CD14-positive monocyte (primary cell): ENCODE results near the gene ZGPAT. TPM values are rescaled to one million over a fixed set of nuclear protein-coding genes. Genes with fewer than 3 reads are reported as not detected.

ENCODE experiments used
- DNase-seq, 3 donors: peaks; one replicate each; pipeline ENCODE4 v3.0.0-alpha.2; 2011 to 2022
- H2AFZ ChIP-seq: 2 replicates; pipeline ENCODE4 v1.6.0; 2012; ENCODE audit warnings: mild to moderate bottlenecking, low read depth, low read length, inconsistent platforms; ENCODE audit not compliant: insufficient read depth, poor library complexity, severe bottlenecking
- H3K27ac ChIP-seq, 2 donors: 1 replicate in 1 of 2; 2 replicates in 1 of 2; pipeline ENCODE4 v1.5.1; 2012 to 2013; ENCODE audit warnings: low read length in 2 of 2, control low read depth in 1 of 2, inconsistent platforms in 1 of 2, low read depth in 1 of 2, mild to moderate bottlenecking in 1 of 2
- H3K27me3 ChIP-seq, 2 donors: one replicate each; pipeline versions ENCODE4 v1.6.0 to v1.6.1; 2011 to 2013; ENCODE audit warnings: low read length in 2 of 2; ENCODE audit not compliant: control insufficient read depth in 2 of 2, insufficient read depth in 2 of 2
- H3K36me3 ChIP-seq, 2 donors: replicated peaks in 1 of 2; 1 replicate in 1 of 2; 2 replicates in 1 of 2; pipeline versions ENCODE4 v1.5.1 to v1.6.1; 2012 to 2013; ENCODE audit warnings: low read length in 2 of 2, control low read depth in 1 of 2, inconsistent platforms in 1 of 2, mild to moderate bottlenecking in 1 of 2; ENCODE audit not compliant: insufficient read depth in 2 of 2, control insufficient read depth in 1 of 2
- H3K4me1 ChIP-seq, 2 donors: 1 replicate in 1 of 2; 2 replicates in 1 of 2; pipeline versions ENCODE4 v1.5.1 to v1.6.1; 2012 to 2013; ENCODE audit warnings: low read length in 2 of 2, control low read depth in 1 of 2, inconsistent platforms in 1 of 2, mild to moderate bottlenecking in 1 of 2, moderate library complexity in 1 of 2; ENCODE audit not compliant: insufficient read depth in 2 of 2, control insufficient read depth in 1 of 2
- H3K4me2 ChIP-seq: replicated peaks from 2 replicates; pipeline ENCODE3; 2012; ENCODE audit warnings: low read length, moderate library complexity, mild to moderate bottlenecking; ENCODE audit not compliant: poor library complexity, severe bottlenecking; ENCODE audit errors: extremely low read depth
- H3K4me3 ChIP-seq, 3 experiments: fragments of 200-600 bp in 1 of 3; sonication (generic) in 1 of 3; replicated peaks in 1 of 3; 1 replicate in 2 of 3; 2 replicates in 1 of 3; pipeline ENCODE4 v1.5.1; 2011 to 2013; ENCODE audit warnings: low read length in 3 of 3, mild to moderate bottlenecking in 3 of 3, control low read depth in 2 of 3, low read depth in 2 of 3, inconsistent platforms in 1 of 3, moderate library complexity in 1 of 3
- H3K79me2 ChIP-seq: 2 replicates; pipeline ENCODE4 v1.6.0; 2012; ENCODE audit warnings: mild to moderate bottlenecking, control low read depth, inconsistent platforms, low read length, moderate library complexity; ENCODE audit not compliant: insufficient read depth
- H3K9ac ChIP-seq: 2 replicates; pipeline ENCODE4 v1.6.0; 2017; ENCODE audit warnings: low read length, mild to moderate bottlenecking; ENCODE audit not compliant: insufficient read depth, poor library complexity, severe bottlenecking
- H3K9me3 ChIP-seq, 2 donors: replicated peaks in 1 of 2; 1 replicate in 1 of 2; 2 replicates in 1 of 2; pipeline versions ENCODE4 v1.5.1 to v1.6.1; 2012 to 2013; ENCODE audit warnings: low read length in 2 of 2, control low read depth in 1 of 2; ENCODE audit not compliant: control insufficient read depth in 1 of 2, insufficient read depth in 1 of 2
- H4K20me1 ChIP-seq: 2 replicates; pipeline ENCODE4 v1.6.0; 2012; ENCODE audit warnings: mild to moderate bottlenecking, low read length, control low read depth, moderate library complexity; ENCODE audit not compliant: insufficient read depth
- H3K27ac Mint-ChIP-seq, 7 donors: one replicate each; pipeline ENCODE4 v1.8.0; 2020; ENCODE audit warnings: mild to moderate bottlenecking in 7 of 7, mixed read lengths in 7 of 7, moderate library complexity in 6 of 7, inconsistent platforms in 2 of 7
- H3K27me3 Mint-ChIP-seq, 3 donors: one replicate each; pipeline ENCODE4 v1.8.0; 2021 to 2022; ENCODE audit warnings: low read depth in 3 of 3, mild to moderate bottlenecking in 3 of 3, mixed read lengths in 3 of 3, moderate library complexity in 3 of 3, inconsistent platforms in 1 of 3
- H3K36me3 Mint-ChIP-seq, 2 donors: one replicate each; pipeline ENCODE4 v1.8.0; 2020; ENCODE audit warnings: mixed read lengths in 2 of 2, inconsistent platforms in 1 of 2, mild to moderate bottlenecking in 1 of 2
- H3K4me1 Mint-ChIP-seq: one replicate; pipeline ENCODE4 v1.8.0; 2020; ENCODE audit warnings: mild to moderate bottlenecking, mixed read lengths
- H3K4me3 Mint-ChIP-seq, 2 donors: one replicate each; pipeline ENCODE4 v1.8.0; 2020; ENCODE audit warnings: mild to moderate bottlenecking in 2 of 2, mixed read lengths in 2 of 2, moderate library complexity in 1 of 2
- H3K9me3 Mint-ChIP-seq, 7 donors: one replicate each; pipeline ENCODE4 v1.8.0; 2020 to 2022; ENCODE audit warnings: mixed read lengths in 7 of 7, mild to moderate bottlenecking in 6 of 7, moderate library complexity in 6 of 7, inconsistent platforms in 2 of 7
- WGBS: methylation state at CpG from one replicate; pipeline ENCODE4 v1.1.5; 2013; ENCODE audit warnings: missing lambda C conversion rate; ENCODE audit not compliant: insufficient coverage; 5-methylcytosine and 5-hydroxymethylcytosine counted together
- intact Hi-C, 2 donors: fragments of 100-400 bp; cut with micrococcal nuclease; formaldehyde crosslinking; loops; one replicate each; pipeline versions ENCODE4 v1.15.0 to v1.15.1; 2023
- polyA plus RNA-seq, 3 donors: library from polyadenylated mRNA; depleted of rRNA in 1 of 3; unstranded in 2 of 3; stranded (reverse) in 1 of 3; fragments of 300-500 nt in 2 of 3; fragments of >200 nt in 1 of 3; fragmentation: Illumina TruSeq in 2 of 3; gene quantifications; 1 replicate in 2 of 3; 2 replicates in 1 of 3; pipeline ENCODE4 v1.2.3, GENCODE V29; 2012 to 2021
- TF ChIP-seq, protein P1 (sequence below): fragments of 200-600 bp; IDR thresholded peaks from one replicate; pipeline ENCODE4 v1.8.0; 2022; ENCODE audit warnings: antibody characterized with exemption, mild to moderate bottlenecking

ZGPAT gene
- polyA plus RNA-seq, 3 donors = 24.2 to 58.6 (median 28.3) TPM

DNA sequence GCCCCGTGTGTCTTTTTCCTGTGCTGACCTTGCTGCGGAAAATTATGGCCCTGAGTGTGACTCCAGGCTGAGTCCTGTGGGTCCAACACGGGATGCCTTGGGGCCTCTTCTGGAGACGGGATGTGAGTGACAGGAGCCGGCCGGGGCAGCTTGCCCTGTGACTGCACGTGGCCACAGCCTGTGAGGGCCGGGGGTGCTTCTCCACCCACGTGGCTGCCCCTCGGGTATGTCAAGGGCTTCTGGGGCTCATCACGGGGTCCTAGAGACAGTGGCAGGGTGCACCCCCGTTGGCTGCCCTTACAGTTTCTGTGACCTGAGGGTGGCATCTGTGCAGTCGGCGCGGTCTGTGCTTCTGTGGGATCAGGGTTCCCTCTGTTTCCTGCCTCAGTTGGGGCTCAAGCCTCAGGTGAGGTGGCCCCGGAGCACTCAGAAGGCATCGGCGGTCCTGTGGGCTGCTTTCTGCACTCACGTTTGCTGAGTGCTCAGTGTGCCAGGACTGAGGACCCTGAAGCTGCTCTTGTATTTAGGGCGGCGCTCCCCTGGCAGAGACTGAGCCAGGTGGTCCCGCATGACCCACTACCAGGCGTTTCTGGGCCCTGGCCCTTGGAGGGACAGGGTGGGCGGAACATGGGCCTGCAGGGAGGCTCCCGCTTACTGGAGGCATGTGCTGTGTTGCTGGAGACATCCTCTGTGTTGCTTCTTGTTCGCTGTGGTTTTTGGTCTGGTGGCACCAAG is 44.3 kb upstream of the ZGPAT start:
- Mint-ChIP-seq H3K4me1 (peaks cover 15% of the 10 kb centered on the region), H3K4me3 (no peak overlapping the region), H3K9me3 (peaks cover 0 to 1% (median 0%) of the 10 kb centered on the region in 7 donors), H3K27me3 (peaks cover 0 to 3% (median 0%) of the 10 kb centered on the region in 3 donors), H3K27ac (peak overlapping the region in 1 of 7 donors; percentile 25), H3K36me3 (peaks cover 64 to 77% of the 10 kb centered on the region in 2 donors)
- H3K79me2 ChIP-seq = peaks cover 9% of the 10 kb centered on the region
- H3K4me1 ChIP-seq = peaks cover 10 to 11% of the 10 kb centered on the region in 2 donors
- no peak for DNase-seq
- no peak overlapping the region for H3K27ac ChIP-seq
- H3K9ac ChIP-seq = no peak overlapping the region
- H3K4me2 ChIP-seq = no peak overlapping the region
- no peaks in the 10 kb centered on the region for H3K27me3 ChIP-seq
- TF ChIP-seq, protein P1, sequence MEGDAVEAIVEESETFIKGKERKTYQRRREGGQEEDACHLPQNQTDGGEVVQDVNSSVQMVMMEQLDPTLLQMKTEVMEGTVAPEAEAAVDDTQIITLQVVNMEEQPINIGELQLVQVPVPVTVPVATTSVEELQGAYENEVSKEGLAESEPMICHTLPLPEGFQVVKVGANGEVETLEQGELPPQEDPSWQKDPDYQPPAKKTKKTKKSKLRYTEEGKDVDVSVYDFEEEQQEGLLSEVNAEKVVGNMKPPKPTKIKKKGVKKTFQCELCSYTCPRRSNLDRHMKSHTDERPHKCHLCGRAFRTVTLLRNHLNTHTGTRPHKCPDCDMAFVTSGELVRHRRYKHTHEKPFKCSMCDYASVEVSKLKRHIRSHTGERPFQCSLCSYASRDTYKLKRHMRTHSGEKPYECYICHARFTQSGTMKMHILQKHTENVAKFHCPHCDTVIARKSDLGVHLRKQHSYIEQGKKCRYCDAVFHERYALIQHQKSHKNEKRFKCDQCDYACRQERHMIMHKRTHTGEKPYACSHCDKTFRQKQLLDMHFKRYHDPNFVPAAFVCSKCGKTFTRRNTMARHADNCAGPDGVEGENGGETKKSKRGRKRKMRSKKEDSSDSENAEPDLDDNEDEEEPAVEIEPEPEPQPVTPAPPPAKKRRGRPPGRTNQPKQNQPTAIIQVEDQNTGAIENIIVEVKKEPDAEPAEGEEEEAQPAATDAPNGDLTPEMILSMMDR = no peak
- intact Hi-C loops = no loop called here
- H3K4me3 ChIP-seq = no peak overlapping the region
- no peaks in the 10 kb centered on the region for H3K9me3 ChIP-seq
- H4K20me1 ChIP-seq = no peaks in the 10 kb centered on the region
- no peak overlapping the region for H2AFZ ChIP-seq
- 96% methylated on average over 26 of the region's 26 CpGs for WGBS
- peaks cover 58 to 82% of the 10 kb centered on the region in 2 donors for H3K36me3 ChIP-seq

DNA sequence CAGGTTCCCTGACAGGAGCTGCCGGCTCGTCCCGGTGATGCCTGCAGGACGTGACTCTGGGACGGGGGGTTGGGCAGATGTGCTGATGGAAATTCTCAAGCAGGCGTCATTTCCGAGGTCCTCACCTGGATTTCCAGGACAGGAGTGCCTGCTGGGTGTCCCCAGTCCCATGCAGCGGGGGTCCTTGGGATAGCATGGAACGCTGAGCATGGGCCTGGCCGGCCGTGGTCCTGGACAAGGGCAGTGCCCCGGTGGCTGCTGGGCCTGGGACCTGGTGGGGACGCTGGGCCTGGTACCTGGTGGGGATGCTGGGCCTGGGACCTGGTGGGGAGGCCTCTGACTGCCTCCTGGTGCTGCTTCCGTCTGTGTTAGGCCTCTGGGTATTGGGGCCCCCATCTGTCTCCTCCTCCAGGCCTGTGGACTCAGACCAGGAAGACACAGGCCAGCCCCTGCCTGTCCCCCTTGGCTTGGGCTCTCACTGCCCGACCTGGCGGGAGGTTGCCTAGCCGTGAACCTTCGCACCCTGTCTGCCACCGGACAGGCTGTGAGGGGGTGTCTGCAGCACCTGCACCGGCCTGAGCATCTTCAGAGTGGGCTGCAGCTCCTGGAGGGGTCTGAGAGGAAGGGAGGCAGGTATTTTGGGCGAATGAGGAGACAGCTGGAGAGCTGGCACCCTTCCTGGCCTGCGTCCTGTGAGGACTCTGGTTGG is 43.5 kb upstream of the ZGPAT start:
- DNase-seq = no peak
- peaks cover 72 to 85% of the 10 kb centered on the region in 2 donors for H3K36me3 Mint-ChIP-seq
- peaks cover 7% of the 10 kb centered on the region for H3K4me1 Mint-ChIP-seq
- Histone ChIP-seq H3K27ac (no peak overlapping the region), H3K4me1 (peaks cover 3 to 4% of the 10 kb centered on the region in 2 donors), H3K9me3 (no peaks in the 10 kb centered on the region), H3K4me2 (no peak overlapping the region), H3K4me3 (no peak overlapping the region), H2AFZ (no peak overlapping the region), H3K79me2 (peaks cover 6% of the 10 kb centered on the region), H4K20me1 (no peaks in the 10 kb centered on the region), H3K27me3 (no peaks in the 10 kb centered on the region), H3K9ac (no peak overlapping the region), H3K36me3 (peaks cover 62 to 88% of the 10 kb centered on the region in 2 donors)
- TF ChIP-seq, protein P1 = no peak
- WGBS = 96% methylated on average over 22 of the region's 22 CpGs
- intact Hi-C loops = no loop called here
- peaks cover 0 to 1% (median 0%) of the 10 kb centered on the region in 7 donors for H3K9me3 Mint-ChIP-seq
- H3K4me3 Mint-ChIP-seq = no peak overlapping the region
- peaks cover 0 to 2% (median 0%) of the 10 kb centered on the region in 3 donors for H3K27me3 Mint-ChIP-seq
- peak overlapping the region in 2 of 7 donors; percentile 20 to 53 for H3K27ac Mint-ChIP-seq
